GM19023 (cell line): ENCODE measurements around the gene PAQR4.
"Not testable (repeated sequence)": the region's sequence is repeated elsewhere in the genome, so short reads cannot be mapped to it uniquely, and the experiment has no call there.

Experiments
- ATAC-seq: cut with Tn5 transposase; IDR thresholded peaks from one replicate; pipeline ENCODE4 v1.9.1; 2021; ENCODE audit warnings: mild to moderate bottlenecking, moderate library complexity; ENCODE audit not compliant: unreplicated experiment

PAQR4 gene

DNA sequence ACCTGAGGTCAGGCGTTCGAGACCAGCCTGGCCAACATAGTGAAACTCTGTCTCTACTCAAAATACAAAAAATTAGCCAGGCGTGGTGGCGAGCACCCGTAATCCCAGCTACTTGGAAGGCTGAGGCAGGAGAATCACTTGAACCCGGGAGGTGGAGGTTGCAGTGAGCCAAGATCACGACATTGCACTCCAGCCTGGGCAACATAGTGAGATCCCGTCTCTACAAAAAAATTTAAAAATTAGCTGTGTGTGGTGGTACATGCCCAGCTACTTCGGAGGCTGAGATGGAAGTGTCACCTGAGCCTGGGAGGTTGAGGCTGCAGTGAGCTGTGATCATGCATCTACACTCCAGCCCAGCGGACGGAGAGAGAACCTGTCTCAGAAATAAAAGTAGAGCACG, 25.4 kb upstream of the PAQR4 start:
- not testable (repeated sequence) for ATAC-seq

DNA sequence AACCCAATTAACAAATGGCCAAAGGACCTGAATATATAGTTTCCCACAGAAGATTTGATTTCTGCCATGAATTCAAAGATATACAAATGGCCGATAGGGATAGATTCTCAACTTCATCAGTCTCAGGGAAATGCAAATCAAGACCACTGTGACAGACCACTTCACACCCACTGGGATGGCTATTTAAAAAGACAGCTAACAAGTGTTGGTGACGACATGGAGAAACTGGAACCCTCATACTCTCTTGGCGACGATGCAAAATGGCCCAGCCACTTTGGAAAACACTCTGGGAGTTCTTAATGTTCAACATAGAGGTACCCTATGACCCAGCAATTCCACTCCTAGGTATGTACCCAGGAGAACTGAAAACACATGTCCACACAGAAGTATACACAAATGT, 22.5 kb upstream of the PAQR4 start:
- no peak for ATAC-seq

DNA sequence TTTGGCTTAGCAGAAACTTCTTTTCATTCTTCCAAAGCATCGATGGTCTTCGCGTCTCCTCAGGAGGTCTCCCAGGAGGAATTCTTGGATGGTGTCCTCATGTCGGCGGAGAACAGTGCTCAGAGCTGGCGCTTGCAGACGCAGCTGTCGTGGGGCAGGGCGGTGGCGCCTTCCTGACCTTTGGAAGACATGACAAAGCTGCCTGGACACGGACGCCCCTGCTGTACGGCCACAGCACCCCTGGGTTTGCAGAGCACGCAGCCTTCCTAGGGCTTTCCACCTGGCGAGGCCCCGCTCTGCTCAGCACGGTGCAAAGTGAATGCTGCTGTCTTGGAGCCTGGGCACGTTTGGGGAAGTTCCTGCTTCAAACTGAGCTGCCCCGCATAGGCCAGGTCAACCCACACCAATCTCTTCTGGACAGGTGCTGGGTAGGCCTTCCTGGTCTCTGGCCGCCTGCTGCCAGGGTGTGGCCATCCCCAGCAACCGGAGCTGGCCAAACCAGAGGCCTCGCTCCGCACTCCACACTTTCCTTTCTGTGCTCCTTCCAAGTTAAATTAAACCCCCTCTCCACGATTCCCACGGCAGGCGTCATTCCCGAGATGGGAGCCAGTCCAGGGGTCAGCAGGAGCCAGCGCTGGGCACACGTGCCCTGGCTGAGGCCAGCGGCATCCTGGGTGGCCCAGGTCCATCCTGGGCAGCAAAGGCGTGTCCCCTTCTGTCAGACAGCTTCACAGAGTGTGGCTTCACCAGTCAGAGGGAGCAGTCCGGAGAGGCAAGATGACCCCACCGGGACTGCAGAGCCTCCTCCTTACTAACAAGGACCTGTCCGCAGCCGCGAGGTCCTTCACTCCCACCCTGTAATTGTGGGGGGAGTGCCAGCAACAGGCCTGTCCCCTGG, 20.1 kb upstream of the PAQR4 start:
- no peak for ATAC-seq

DNA sequence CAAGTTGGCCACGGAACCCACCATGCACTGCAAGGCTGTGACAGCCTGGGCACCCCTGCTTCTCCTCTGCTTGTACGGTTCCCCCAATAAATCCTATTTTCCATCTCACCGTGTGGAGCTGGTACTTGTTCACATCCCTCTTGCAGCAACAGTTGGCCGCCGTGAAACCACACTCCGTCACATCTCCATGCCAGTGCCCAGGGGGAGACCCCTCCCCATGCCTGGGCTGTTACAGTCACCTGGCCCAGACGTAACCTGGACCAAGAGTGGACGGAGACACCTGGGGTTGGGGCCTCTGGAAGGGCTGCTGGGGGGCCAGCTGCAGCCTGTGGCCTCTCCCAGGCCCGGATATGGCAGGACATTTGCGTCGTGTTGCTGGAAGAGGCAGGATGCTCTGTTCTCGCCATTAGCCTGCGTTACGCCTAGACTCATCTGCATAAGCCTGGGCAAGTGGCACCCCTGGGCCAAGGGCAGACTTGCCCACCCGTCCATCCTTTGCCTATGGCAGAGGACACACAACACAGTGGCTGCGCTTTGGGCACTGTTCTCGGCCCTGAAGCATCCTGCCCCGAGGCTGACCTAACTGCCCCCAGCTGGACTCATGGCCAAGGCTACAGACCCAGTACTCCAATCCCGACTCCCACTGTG, 19.3 kb upstream of the PAQR4 start:
- ATAC-seq: no peak

DNA sequence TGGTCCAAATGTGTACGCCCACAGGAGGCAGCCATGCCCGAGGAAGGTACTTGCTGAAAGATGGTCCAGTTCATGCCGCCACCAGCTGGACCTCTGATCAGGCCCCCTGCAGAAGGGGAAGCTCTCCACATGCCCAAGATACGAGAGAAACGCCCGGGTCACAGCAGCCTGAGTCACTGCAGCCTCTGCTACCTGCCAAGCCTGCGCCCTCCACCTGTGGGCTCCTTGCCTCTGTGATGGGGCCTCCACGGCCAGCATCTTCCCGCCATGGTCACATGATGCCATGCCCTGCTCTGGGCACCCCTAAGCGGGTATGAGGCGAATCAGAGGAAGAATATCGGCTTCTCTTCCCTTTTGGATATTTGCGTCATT, 18.8 kb upstream of the PAQR4 start:
- no peak for ATAC-seq

DNA sequence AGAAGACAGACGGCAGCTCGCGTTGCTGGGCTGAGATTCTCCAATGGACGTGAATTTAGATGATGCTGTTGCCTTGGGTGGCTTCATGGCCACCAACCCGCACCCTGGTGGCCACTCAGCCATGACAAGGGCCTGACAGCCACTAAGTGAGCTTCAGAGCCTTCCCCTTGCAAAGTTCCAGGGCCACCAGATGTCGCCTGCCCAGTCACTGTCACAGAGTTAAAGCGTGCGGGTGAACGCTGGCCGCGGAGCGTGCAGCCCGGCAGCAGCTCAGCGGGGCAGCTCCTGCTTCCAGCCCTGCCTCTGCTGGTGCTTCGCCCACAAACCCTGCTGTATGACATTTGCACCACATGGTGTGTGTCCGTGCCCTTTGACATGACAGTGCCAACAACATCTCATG, 18.4 kb upstream of the PAQR4 start:
- ATAC-seq: no peak

DNA sequence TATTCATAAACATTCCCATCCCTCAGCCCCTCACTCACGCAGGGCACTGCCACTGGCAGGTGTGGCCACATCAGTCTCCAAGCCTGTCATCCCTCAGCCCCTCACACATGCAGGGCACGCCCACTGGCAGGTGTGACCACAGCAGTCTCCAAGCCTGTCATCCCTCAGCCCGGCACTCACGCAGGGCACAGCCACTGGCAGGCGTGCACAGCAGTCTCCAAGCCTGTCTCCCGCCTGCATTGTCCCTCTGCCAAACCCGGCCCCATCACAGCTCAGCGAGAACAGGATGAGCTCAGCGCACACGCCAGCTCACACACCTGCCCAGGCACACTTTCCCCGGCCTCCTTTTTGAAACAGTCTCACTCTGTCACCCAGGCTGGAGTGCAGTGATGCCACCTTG, 16.5 kb upstream of the PAQR4 start:
- ATAC-seq: no peak

DNA sequence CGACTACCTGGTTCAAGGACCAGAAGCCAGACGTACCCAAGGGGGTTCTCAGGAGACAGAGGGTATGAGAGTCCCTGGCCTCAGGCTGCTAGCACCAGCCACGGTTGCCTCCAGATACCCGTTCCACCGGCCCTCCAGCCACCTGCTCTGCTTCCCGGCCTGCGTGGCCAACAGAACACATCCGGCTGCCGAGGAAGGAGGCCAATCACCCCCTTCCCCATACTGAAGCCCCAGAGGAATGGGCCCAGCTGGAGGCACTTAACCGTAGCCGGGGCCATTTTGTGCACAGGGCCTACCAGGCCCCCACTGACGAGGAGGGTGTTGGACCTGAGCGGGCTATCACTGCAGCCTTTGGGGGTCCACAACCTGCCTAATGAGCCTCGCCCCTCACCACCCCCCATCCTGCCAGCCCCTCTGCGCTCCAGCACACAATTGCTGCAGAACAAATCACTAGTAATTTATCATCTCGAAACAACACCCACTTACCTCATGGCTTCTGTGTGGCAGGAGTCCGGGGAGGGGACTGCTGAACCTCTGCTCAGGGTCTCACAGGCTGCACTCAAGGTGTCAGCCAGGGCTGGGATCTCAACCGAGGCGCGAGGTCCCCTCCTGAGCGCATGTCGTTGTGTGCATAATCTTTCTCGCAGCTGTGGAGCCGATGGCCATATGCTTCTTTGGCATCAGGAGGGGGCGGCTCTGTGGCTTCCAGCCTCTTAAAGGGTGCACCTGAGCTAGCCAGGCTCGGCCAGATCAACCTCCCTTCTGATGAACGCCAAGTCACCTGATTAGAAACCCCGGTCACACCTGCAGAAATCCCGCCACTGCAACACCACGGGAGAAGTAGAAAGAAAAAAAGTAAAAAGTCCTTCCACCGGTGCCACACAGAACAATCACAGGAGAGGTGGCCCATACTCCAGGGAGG, 15.2 kb upstream of the PAQR4 start:
- ATAC-seq: no peak

DNA sequence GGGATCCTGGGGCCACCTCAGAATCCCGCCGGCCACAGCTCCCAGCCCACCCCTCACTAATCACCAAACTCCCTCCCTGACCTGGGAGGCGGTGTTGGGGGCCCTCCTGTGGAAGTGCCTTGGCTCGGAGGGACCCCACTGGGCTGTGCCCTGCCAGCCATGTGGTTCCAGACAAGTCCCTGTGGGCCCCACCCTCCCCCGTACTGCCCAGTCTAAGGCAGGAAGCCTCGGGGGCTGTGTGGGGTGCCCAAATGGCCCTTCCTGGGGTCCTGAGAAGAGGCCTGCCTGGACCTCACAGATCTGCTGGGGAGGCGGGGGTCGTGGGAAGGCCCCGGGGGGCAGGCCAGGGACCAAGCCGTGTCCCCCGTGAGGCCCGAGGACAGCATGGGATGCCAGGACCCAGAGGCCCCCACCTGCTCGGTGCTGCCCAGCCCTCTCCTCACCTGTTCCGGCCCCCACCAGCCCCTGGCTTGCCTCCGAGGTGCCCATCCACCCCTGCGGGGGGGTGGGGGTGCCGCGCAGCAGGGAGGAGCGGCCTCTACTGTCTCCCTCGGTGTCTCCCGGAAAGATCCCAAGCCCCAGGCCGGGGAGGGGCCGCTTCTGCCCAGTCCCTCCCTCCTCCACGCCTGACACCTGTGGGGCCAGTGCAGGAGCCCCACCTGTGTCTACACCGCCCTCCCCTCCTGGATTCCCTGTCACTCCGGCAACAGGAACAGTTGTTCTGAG, 14.3 kb upstream of the PAQR4 start:
- no peak for ATAC-seq

DNA sequence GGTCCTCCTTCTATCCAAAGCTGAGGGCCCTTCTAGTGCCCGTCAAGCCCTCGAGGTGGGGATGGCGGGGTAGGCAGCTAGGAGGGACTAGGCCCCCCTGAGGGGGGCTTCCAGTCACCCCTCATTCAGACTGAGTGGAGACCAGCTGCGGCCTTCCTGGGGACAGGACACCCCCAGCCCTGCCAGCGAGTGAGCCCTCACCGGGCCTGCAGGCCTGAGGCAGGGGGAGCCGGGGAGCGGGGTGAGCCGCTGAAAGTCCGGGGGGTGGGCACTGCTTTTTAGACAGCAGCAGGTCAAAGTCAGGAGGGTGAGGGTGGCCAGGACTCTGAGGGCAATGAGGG, 13.7 kb upstream of the PAQR4 start:
- no peak for ATAC-seq

DNA sequence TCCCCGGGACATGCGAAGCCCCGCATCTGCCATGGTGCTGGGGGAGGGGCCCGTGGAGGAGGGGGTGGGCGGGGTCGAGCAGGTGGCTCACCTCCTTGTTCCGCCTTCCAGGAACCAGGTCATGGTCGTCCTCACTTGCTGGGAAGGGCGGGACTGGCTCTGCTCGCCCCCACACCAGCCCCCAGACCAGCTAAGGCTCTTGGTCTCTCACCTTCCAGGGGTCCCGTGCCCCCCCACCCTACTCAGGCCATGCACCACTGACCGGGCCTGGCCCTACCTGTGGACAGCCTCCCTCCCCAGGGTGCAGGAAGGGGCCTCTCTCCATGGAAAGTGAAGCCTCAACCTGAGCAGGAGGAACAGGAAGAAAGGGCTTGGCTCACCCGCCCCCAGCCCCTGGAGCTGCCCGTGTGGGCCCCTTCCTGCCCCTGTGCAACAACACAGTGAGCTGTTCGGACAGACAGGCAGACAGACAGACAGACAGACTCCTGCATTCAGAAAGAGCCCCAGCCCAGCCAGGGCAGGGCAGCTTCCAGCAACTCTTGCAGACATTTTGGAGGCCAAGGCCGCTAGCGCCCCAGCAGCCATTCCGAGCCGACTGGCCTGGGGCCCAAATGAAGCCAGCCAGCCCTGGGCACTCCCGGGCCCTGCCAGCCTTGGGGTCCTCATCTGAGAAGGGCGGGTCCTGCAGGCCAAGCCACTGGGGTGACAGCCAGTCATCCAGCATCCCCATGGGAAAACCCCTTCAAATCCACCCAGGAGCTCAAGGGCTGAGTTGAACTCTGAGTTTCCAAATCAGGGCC, 13.2 kb upstream of the PAQR4 start:
- no peak for ATAC-seq

DNA sequence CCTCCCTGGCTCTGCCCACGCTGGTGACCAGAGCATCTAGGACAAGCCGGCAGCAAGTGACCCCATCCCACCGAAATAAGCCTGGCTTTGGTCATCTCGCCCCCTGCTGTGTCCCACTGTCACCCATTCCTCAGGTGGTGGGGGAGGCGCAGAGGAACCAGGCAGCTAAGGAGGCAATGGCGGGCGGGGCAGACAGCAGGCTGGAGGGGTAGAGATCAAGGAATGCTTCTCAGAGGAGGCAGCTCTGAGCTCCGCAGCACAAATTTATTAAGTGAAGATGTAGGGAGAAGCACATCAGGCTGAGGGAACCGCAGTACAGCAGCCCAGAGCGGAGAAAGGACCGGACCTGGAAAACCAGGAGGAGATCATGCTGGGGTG, 12.6 kb upstream of the PAQR4 start:
- no peak for ATAC-seq

DNA sequence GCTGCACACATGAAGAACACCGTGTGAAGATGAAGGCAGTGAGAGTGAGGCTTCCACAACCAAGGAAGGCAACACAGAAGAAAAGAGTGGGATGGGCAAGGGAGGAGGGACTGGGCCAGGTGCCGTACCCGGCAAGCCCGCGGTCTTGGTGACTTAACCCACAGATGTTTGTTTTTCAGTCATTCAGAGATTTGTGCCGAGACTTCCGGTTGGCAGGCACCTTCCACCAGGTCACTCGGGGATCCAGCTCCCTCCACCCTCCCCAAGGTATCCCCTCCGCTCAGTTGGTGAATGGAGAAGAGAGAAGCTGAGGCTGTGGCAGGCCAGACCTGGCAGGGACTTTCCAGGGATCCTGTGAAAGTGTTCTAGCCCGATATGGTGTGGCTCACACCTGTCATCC, 9.9 kb upstream of the PAQR4 start:
- no peak for ATAC-seq

DNA sequence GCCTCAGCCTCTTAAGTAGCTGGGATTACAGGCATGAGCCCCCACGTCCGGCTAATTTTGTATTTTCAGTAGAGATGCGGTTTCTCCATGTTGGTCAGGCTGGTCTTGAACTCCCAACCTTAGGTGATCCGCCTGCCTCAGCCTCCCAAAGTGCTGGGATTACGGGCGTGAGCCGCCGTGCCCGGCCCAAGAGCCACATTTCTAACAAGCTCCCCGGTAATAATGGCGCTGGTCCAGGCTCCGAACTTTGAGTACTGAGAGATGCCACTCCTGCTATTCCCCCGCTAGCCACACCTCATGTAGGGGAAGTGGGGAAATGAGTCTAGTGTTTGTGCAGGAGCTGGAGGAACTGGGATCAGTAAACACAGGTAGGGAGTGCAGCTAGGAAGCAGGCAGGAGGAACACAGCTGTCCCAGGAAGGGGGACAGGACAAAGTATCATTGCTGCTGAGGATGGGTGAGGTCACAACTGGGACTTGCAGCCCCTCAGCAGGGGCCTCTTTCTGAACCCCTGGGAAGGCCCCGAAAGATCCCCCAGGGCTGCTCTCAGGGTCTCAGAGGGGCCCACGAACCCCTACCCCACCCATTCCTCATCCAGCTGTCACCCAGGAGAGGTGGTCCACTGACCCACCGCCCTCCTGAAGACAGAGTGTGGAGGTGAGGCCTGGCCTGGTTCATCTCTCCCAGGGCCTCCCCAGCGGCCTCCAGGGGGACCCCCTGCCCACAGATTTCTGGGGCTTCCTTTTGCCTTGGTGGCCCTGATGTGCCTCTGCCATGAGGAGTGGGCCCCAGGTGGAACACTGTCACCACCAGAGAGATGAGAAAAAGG, 8.8 kb upstream of the PAQR4 start:
- no peak for ATAC-seq

DNA sequence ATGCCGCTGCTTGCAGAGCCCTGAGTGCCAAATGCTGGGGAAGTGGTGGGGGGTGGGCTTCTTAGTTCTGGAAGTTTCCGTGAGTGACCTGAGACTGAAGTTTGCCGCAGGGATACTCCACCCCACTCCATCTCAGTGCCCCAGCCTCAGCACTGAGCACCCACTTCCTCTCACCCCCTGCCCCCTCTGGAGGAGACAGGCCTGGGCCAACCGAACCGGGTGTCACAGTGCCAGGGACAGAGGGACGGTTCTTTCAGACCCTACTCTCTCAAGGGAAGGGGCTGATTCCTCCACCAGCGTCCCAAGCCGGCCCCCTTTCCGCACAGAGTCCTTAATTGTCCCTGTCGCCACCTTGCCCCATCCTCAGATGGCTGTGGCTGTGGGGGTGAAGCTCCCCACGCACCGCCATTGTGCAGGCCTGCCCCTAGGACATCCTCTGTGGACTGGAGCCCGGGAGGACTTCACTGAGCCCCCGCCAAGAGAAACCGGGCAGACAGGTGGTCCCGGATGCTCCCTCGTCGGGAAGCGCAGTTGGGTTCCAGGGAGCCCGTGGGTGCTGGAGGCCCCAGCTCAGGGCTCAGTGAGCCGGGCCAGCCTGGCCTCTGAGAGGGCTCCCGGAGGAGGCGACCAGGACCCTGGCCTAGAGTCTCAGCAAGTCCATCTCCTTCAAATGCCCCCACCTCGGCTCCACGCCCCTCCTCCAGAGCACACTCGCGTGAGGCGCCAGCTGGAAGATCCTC, 6.6 kb upstream of the PAQR4 start:
- ATAC-seq: no peak

DNA sequence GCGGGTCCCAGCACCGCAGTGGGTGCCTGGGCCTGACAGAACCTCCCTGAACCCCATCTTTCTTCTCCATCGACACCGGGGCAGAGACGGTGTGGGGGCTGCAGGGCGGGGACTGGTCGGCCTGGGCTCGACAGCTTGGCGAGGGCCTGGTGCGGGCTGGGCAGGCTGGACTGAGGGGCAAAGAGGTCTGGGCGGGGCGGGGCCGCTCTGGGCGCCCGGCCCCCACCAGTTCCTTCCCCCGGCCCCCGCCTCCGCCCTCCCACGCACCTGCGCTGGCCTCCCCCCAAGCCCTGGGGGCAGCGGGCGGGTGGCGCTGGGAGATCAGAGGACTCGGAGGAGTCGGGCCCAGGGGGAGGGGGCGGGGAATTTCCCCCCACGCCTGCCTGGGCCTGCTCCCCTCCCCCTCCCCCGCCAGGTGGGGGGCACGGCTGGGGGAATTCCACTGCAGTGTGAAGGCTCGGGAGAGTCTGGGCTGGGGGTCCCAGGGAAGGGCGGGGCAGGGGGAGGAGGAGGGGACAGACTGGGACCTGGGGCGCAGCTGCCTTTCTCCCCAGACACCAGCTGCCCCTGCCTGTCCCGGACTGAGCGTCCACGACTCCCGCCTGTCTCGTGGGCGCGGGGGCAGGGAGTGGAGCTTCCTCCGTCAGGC, 6.0 kb upstream of the PAQR4 start:
- ATAC-seq: no peak

DNA sequence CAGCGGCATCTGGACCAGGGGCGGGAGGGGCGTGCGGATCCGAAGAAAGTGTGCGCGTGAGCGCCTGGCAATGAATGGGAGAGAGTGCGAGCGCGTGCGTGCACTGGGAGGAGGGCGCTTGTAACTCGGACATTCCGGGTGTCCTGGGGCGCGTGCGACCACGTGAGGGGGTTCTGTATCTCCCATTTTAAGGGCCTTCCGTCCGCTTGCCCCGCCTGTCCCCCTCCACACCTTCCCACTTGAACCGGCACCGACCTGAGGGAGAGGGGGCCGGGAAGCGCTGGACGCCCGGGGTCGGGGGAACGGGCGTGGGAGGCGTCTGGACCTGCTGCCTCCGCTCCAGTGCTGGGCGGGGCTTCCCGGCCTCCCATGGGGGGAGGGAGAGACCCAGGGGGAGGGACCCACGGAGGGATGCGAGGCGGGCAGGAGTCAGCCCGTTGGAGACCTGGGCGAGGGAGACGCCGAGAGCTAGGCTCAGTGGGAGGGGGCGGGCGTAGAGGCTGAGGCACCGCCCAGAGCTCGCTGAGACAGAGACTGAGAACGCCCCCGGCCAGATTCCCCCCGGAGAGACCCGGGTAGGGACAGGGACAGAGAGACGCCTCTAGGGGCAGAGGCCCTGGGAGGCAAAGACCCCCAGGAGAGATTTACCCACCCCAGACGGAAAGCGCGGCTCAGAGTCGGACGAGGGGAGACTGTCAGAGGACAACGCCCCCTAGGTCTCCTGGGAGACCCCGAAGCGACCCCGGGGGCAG, 5.2 kb upstream of the PAQR4 start, which contains the start of gene KREMEN2:
Gene KREMEN2, plus strand, starts transcription at position 553 of the 752 bp plus-strand sequence. CDS start 246 bp downstream, outside the sequence.
- no peak for ATAC-seq
